Uterus (tissue), 2 donors: ENCODE measurements around the gene DROSHA.

ENCODE experiments used
- POLR2A ChIP-seq, 2 donors: fragments of 450-650 bp; IDR thresholded peaks; one replicate each; pipeline ENCODE4 v1.6.1; 2016; ENCODE audit warnings: antibody characterized with exemption in 2 of 2, mild to moderate bottlenecking in 1 of 2, moderate library complexity in 1 of 2
- TF ChIP-seq, protein P1 (sequence below), 4 experiments: fragments of 200-600 bp in 2 of 4; fragments of 450-650 bp in 2 of 4; sonication (generic) in 2 of 4; IDR thresholded peaks; one replicate each; pipeline ENCODE4 v1.5.1; 2016 to 2019; ENCODE audit warnings: antibody characterized with exemption in 4 of 4, mild to moderate bottlenecking in 2 of 4, moderate library complexity in 1 of 4

DNA sequence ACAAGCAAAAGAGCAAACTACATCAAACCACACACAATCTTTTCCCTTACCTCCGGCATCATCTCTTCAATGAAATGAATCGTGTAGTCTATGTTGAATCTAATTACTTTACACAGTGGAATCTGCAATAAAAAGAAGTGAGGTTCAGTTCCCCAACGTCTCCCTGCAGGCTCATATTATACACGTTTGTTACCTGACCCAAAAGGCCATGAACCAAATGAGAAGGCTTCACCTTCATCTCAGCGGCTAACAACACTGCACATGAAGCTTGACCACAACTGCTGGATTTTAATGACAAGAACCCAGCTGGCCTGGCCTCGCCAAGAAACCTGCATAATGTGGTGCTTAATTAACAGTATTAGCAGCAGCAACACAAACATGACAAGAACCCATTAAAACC is 45.5 kb downstream of the DROSHA start:
- TF ChIP-seq POLR2A (IDR thresholded peaks at IDR 0.05), result no peak
- TF ChIP-seq, protein P1, sequence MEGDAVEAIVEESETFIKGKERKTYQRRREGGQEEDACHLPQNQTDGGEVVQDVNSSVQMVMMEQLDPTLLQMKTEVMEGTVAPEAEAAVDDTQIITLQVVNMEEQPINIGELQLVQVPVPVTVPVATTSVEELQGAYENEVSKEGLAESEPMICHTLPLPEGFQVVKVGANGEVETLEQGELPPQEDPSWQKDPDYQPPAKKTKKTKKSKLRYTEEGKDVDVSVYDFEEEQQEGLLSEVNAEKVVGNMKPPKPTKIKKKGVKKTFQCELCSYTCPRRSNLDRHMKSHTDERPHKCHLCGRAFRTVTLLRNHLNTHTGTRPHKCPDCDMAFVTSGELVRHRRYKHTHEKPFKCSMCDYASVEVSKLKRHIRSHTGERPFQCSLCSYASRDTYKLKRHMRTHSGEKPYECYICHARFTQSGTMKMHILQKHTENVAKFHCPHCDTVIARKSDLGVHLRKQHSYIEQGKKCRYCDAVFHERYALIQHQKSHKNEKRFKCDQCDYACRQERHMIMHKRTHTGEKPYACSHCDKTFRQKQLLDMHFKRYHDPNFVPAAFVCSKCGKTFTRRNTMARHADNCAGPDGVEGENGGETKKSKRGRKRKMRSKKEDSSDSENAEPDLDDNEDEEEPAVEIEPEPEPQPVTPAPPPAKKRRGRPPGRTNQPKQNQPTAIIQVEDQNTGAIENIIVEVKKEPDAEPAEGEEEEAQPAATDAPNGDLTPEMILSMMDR (IDR thresholded peaks at IDR 0.05), result no peak
